Neural cell (in vitro differentiated cells): ENCODE results near the gene ZFYVE28. TPM values are rescaled to one million over a fixed set of nuclear protein-coding genes. Genes with fewer than 3 reads are reported as not detected.

Experiments
- H2AFZ ChIP-seq: fragments of 200-600, 300-800 bp; sonication (generic), shearing (Covaris generic); 2 replicates; pipeline ENCODE4 v1.6.0; 2014; ENCODE audit warnings: low read depth, mild to moderate bottlenecking, antibody characterized with exemption, low read length, moderate library complexity
- H3F3A ChIP-seq: fragments of 200-600 bp; shearing (Covaris generic); 2 replicates; pipeline ENCODE4 v1.6.1; 2016; ENCODE audit warnings: mild to moderate bottlenecking, moderate library complexity, mixed read lengths, antibody characterized with exemption, low read length; ENCODE audit not compliant: insufficient read depth, poor library complexity, severe bottlenecking
- H3K27ac ChIP-seq: fragments of 200-600, 300-800 bp; sonication (generic), shearing (Covaris generic); 2 replicates; pipeline ENCODE4 v1.5.1; 2014; ENCODE audit warnings: mild to moderate bottlenecking, low read length, moderate library complexity
- H3K27me3 ChIP-seq: fragments of 300-800, 200-600 bp; sonication (generic), shearing (Covaris generic); 2 replicates; pipeline ENCODE4 v1.6.0; 2014; ENCODE audit warnings: mild to moderate bottlenecking, low read depth, low read length, moderate library complexity; ENCODE audit not compliant: insufficient read depth
- H3K36me3 ChIP-seq: fragments of 300-800, 200-600 bp; sonication (generic), shearing (Covaris generic); 2 replicates; pipeline ENCODE4 v1.5.1; 2014; ENCODE audit warnings: mild to moderate bottlenecking, antibody characterized with exemption, low read length, moderate library complexity; ENCODE audit not compliant: insufficient read depth
- H3K4me2 ChIP-seq: fragments of 300-800, 200-600 bp; sonication (generic), shearing (Covaris generic); 2 replicates; pipeline ENCODE4 v1.6.0; 2014; ENCODE audit warnings: mild to moderate bottlenecking, low read length
- H3K4me3 ChIP-seq: fragments of 300-800, 200-600 bp; sonication (generic), shearing (Covaris generic); 2 replicates; pipeline ENCODE4 v1.5.1; 2014; ENCODE audit warnings: mild to moderate bottlenecking, low read length, moderate library complexity
- H3K79me2 ChIP-seq: fragments of 200-600 bp; shearing (Covaris generic); replicated peaks from 2 replicates; pipeline ENCODE4 v1.6.0; 2014; ENCODE audit warnings: mild to moderate bottlenecking, low read length, moderate library complexity; ENCODE audit not compliant: insufficient read depth
- H3K9ac ChIP-seq: fragments of 300-800, 200-600 bp; sonication (generic), shearing (Covaris generic); 2 replicates; pipeline ENCODE4 v1.6.1; 2016; ENCODE audit warnings: mild to moderate bottlenecking, low read length, mixed read lengths
- H3K9me2 ChIP-seq: fragments of 200-600 bp; shearing (Covaris generic); 2 replicates; pipeline ENCODE4 v1.6.1; 2016; ENCODE audit warnings: mild to moderate bottlenecking, low read length, mixed read lengths; ENCODE audit not compliant: insufficient read depth
- H3K9me3 ChIP-seq: fragments of 200-600, 300-800 bp; sonication (generic), shearing (Covaris generic); 2 replicates; pipeline ENCODE4 v1.6.1; 2016; ENCODE audit warnings: mild to moderate bottlenecking, mixed run types, low read length, moderate library complexity, mixed read lengths
- H4K20me1 ChIP-seq: fragments of 200-600 bp; shearing (Covaris generic); 2 replicates; pipeline ENCODE4 v1.6.1; 2016; ENCODE audit warnings: mild to moderate bottlenecking, mixed run types; ENCODE audit not compliant: insufficient read depth
- EP300 ChIP-seq: fragments of 450-650 bp; conservative IDR thresholded peaks from 2 replicates; pipeline ENCODE4 v1.6.1; 2014; ENCODE audit warnings: antibody characterized with exemption, mild to moderate bottlenecking, moderate library complexity; ENCODE audit not compliant: poor library complexity, severe bottlenecking
- EZH2 ChIP-seq: fragments of 200-600, 300-800 bp; shearing (Covaris generic), sonication (generic); IDR thresholded peaks from 2 replicates; pipeline ENCODE4 v1.6.1; 2014; ENCODE audit warnings: antibody characterized with exemption, low read length, borderline replicate concordance, mild to moderate bottlenecking; ENCODE audit not compliant: insufficient read depth, poor library complexity, severe bottlenecking
- MXI1 ChIP-seq: fragments of 450-650 bp; conservative IDR thresholded peaks from 2 replicates; pipeline ENCODE4 v1.6.1; 2014; ENCODE audit warnings: antibody characterized with exemption, mild to moderate bottlenecking; ENCODE audit not compliant: poor library complexity, severe bottlenecking
- POLR2AphosphoS5 ChIP-seq: IDR thresholded peaks from 2 replicates; pipeline ENCODE4 v1.6.1; 2012
- RAD21 ChIP-seq: fragments of 450-650 bp; conservative IDR thresholded peaks from 2 replicates; pipeline ENCODE4 v1.6.1; 2014; ENCODE audit warnings: antibody characterized with exemption, mild to moderate bottlenecking, moderate library complexity
- REST ChIP-seq: IDR thresholded peaks from 2 replicates; pipeline ENCODE4 v1.6.1; 2012; ENCODE audit warnings: borderline replicate concordance
- SMC3 ChIP-seq: fragments of 450-650 bp; conservative IDR thresholded peaks from 2 replicates; pipeline ENCODE4 v1.6.1; 2014; ENCODE audit warnings: antibody characterized with exemption, mild to moderate bottlenecking, moderate library complexity; ENCODE audit not compliant: poor library complexity
- TAF1 ChIP-seq: IDR thresholded peaks from 2 replicates; pipeline ENCODE4 v1.6.1; 2012; ENCODE audit warnings: low read depth
- polyA plus RNA-seq: library from polyadenylated mRNA; depleted of rRNA; stranded (reverse); fragments of >200 nt; gene quantifications from 2 replicates; pipeline ENCODE4 v1.2.3, GENCODE V29; 2014
- TF ChIP-seq, protein P1 (sequence below): fragments of 450-650 bp; IDR thresholded peaks from 2 replicates; pipeline ENCODE4 v1.5.1; 2014; ENCODE audit warnings: antibody characterized with exemption, mild to moderate bottlenecking, moderate library complexity; ENCODE audit not compliant: poor library complexity, severe bottlenecking

Gene ZFYVE28
- polyA plus RNA-seq, 1 donor from 2014 or later, result 2.4 TPM

GRCh38 chr4:2370597-2371320 lies 47.7 kb downstream of the ZFYVE28 start:
- Histone ChIP-seq H3K27ac (no peak overlapping the region), H3K9me2 (no peaks in the 10 kb centered on the region), H3K27me3 (no peaks in the 10 kb centered on the region), H4K20me1 (no peaks in the 10 kb centered on the region), H3K36me3 (no peaks in the 10 kb centered on the region), H3K79me2 (no peaks in the 10 kb centered on the region), H3F3A (no peaks in the 10 kb centered on the region), H3K4me3 (no peak overlapping the region), H3K9me3 (peaks cover 5% of the 10 kb centered on the region), H3K4me2 (no peak overlapping the region), H2AFZ (no peak overlapping the region), H3K9ac (no peak overlapping the region)
- TF ChIP-seq, protein P1, sequence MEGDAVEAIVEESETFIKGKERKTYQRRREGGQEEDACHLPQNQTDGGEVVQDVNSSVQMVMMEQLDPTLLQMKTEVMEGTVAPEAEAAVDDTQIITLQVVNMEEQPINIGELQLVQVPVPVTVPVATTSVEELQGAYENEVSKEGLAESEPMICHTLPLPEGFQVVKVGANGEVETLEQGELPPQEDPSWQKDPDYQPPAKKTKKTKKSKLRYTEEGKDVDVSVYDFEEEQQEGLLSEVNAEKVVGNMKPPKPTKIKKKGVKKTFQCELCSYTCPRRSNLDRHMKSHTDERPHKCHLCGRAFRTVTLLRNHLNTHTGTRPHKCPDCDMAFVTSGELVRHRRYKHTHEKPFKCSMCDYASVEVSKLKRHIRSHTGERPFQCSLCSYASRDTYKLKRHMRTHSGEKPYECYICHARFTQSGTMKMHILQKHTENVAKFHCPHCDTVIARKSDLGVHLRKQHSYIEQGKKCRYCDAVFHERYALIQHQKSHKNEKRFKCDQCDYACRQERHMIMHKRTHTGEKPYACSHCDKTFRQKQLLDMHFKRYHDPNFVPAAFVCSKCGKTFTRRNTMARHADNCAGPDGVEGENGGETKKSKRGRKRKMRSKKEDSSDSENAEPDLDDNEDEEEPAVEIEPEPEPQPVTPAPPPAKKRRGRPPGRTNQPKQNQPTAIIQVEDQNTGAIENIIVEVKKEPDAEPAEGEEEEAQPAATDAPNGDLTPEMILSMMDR, result no peak
- TF ChIP-seq EZH2 (no peak), TAF1 (no peak), MXI1 (no peak)

GRCh38 chr4:2368746-2369437 lies 49.6 kb downstream of the ZFYVE28 start:
- no peaks in the 10 kb centered on the region for H3K27me3 ChIP-seq
- H3K9ac ChIP-seq, result no peak overlapping the region
- no peaks in the 10 kb centered on the region for H3K36me3 ChIP-seq
- H3K79me2 ChIP-seq, result no peaks in the 10 kb centered on the region
- TF ChIP-seq RAD21 (no peak), MXI1 (no peak), EP300 (no peak), SMC3 (no peak), REST (no peak), POLR2AphosphoS5 (no peak), EZH2 (no peak), TAF1 (no peak)
- TF ChIP-seq, protein P1, result no peak
- H4K20me1 ChIP-seq, result no peaks in the 10 kb centered on the region
- no peaks in the 10 kb centered on the region for H3F3A ChIP-seq
- no peak overlapping the region for H3K27ac ChIP-seq
- H3K9me3 ChIP-seq, result peaks cover 5% of the 10 kb centered on the region
- no peaks in the 10 kb centered on the region for H3K9me2 ChIP-seq
- no peak overlapping the region for H3K4me3 ChIP-seq
- H3K4me2 ChIP-seq, result no peak overlapping the region
- H2AFZ ChIP-seq, result no peak overlapping the region
